ENCODE results near the gene PRRG1.
"Not testable (repeated sequence)": the region's sequence is repeated elsewhere in the genome, so short reads cannot be mapped to it uniquely, and the experiment has no call there.

The PRRG1 gene

GRCh38 chrX:37462346-37462745 is 113.2 kb downstream of the PRRG1 start:
- no peak overlapping the region for H3K4me3 ChIP-seq
- no peak overlapping the region for H3K27ac ChIP-seq
- H3K9ac ChIP-seq (ENCODE audit: insufficient read length), result no peak overlapping the region
- no peak for DNase-seq (ENCODE audit: low read depth, low spot score)
- H3K9me3 ChIP-seq (ENCODE audit: low read depth, low read length), result no peaks in the 10 kb centered on the region
- TF ChIP-seq EZH2 (IDR thresholded peaks at IDR 0.05) (no peak), POLR2AphosphoS5 (IDR thresholded peaks at IDR 0.05; ENCODE audit: borderline replicate concordance, low read depth, low read length) (no peak), FOXP2 (optimal IDR thresholded peaks at IDR 0.05; ENCODE audit: control extremely low read depth, extremely low read length, insufficient read depth) (no peak)
- H3K36me3 ChIP-seq (ENCODE audit: insufficient read depth, low read length), result no peaks in the 10 kb centered on the region

GRCh38 chrX:37468124-37468739 is 119.1 kb downstream of the PRRG1 start:
- H3K9me3 ChIP-seq (ENCODE audit: low read depth, low read length), result no peaks in the 10 kb centered on the region
- no peak overlapping the region for H3K4me3 ChIP-seq
- H3K27ac ChIP-seq, result no peak overlapping the region
- no peak for DNase-seq (ENCODE audit: low read depth, low spot score)
- H3K9ac ChIP-seq (ENCODE audit: insufficient read length), result no peak overlapping the region
- no peaks in the 10 kb centered on the region for H3K36me3 ChIP-seq (ENCODE audit: insufficient read depth, low read length)
- TF ChIP-seq EZH2 (IDR thresholded peaks at IDR 0.05) (no peak), FOXP2 (optimal IDR thresholded peaks at IDR 0.05; ENCODE audit: control extremely low read depth, extremely low read length, insufficient read depth) (no peak), POLR2AphosphoS5 (IDR thresholded peaks at IDR 0.05; ENCODE audit: borderline replicate concordance, low read depth, low read length) (no peak)

GRCh38 chrX:37470711-37471110 is 121.5 kb downstream of the PRRG1 start:
- no peak for DNase-seq (ENCODE audit: low read depth, low spot score)
- H3K27ac ChIP-seq, result no peak overlapping the region
- H3K9ac ChIP-seq (ENCODE audit: insufficient read length), result no peak overlapping the region
- no peak for TF ChIP-seq POLR2AphosphoS5 (IDR thresholded peaks at IDR 0.05; ENCODE audit: borderline replicate concordance, low read depth, low read length)
- no peaks in the 10 kb centered on the region for H3K36me3 ChIP-seq (ENCODE audit: insufficient read depth, low read length)
- H3K9me3 ChIP-seq (ENCODE audit: low read depth, low read length), result no peaks in the 10 kb centered on the region
- no peak overlapping the region for H3K4me3 ChIP-seq

- Histone ChIP-seq H3K9me3 (ENCODE audit: low read depth, low read length) (no peaks in the 10 kb centered on the region), H3K27ac (no peak overlapping the region), H3K4me3 (no peak overlapping the region), H3K36me3 (ENCODE audit: insufficient read depth, low read length) (no peaks in the 10 kb centered on the region), H3K9ac (ENCODE audit: insufficient read length) (no peak overlapping the region)
- no peak for DNase-seq (ENCODE audit: low read depth, low spot score)
- TF ChIP-seq EZH2 (IDR thresholded peaks at IDR 0.05) (no peak), POLR2AphosphoS5 (IDR thresholded peaks at IDR 0.05; ENCODE audit: borderline replicate concordance, low read depth, low read length) (no peak), FOXP2 (optimal IDR thresholded peaks at IDR 0.05; ENCODE audit: control extremely low read depth, extremely low read length, insufficient read depth) (no peak)
These were observed 123.7 kb downstream of the PRRG1 start for GRCh38 chrX:37472836-37473235.

- no peak for TF ChIP-seq FOXP2 (optimal IDR thresholded peaks at IDR 0.05; ENCODE audit: control extremely low read depth, extremely low read length, insufficient read depth)
- no peak for TF ChIP-seq POLR2AphosphoS5 (IDR thresholded peaks at IDR 0.05; ENCODE audit: borderline replicate concordance, low read depth, low read length)
- TF ChIP-seq EZH2 (IDR thresholded peaks at IDR 0.05), result no peak
- Histone ChIP-seq H3K4me3 (no peak overlapping the region), H3K9me3 (ENCODE audit: low read depth, low read length) (no peaks in the 10 kb centered on the region), H3K27ac (no peak overlapping the region), H3K36me3 (ENCODE audit: insufficient read depth, low read length) (no peaks in the 10 kb centered on the region), H3K9ac (ENCODE audit: insufficient read length) (no peak overlapping the region)
- no peak for DNase-seq (ENCODE audit: low read depth, low spot score)
These were observed 125.3 kb downstream of the PRRG1 start for GRCh38 chrX:37474478-37474877.

GRCh38 chrX:37476571-37477170 is 127.5 kb downstream of the PRRG1 start:
- TF ChIP-seq FOXP2 (optimal IDR thresholded peaks at IDR 0.05; ENCODE audit: control extremely low read depth, extremely low read length, insufficient read depth) (no peak), EZH2 (IDR thresholded peaks at IDR 0.05) (no peak), POLR2AphosphoS5 (IDR thresholded peaks at IDR 0.05; ENCODE audit: borderline replicate concordance, low read depth, low read length) (no peak)
- H3K9me3 ChIP-seq (ENCODE audit: low read depth, low read length), result no peaks in the 10 kb centered on the region
- no peak for DNase-seq (ENCODE audit: low read depth, low spot score)
- no peak overlapping the region for H3K9ac ChIP-seq (ENCODE audit: insufficient read length)
- H3K27ac ChIP-seq, result no peak overlapping the region
- no peak overlapping the region for H3K4me3 ChIP-seq
- H3K36me3 ChIP-seq (ENCODE audit: insufficient read depth, low read length), result no peaks in the 10 kb centered on the region

GRCh38 chrX:37484335-37484734 is 135.2 kb downstream of the PRRG1 start:
- H3K9me3 ChIP-seq (ENCODE audit: low read depth, low read length); H3K4me3 ChIP-seq; H3K27ac ChIP-seq; DNase-seq (ENCODE audit: low read depth, low spot score); H3K9ac ChIP-seq (ENCODE audit: insufficient read length); H3K36me3 ChIP-seq (ENCODE audit: insufficient read depth, low read length): not testable (repeated sequence)

GRCh38 chrX:37485429-37485828 is 136.3 kb downstream of the PRRG1 start:
- DNase-seq (ENCODE audit: low read depth, low spot score), result no peak
- H3K9ac ChIP-seq (ENCODE audit: insufficient read length), result no peak overlapping the region
- H3K4me3 ChIP-seq, result no peak overlapping the region
- TF ChIP-seq EZH2 (IDR thresholded peaks at IDR 0.05) (no peak), FOXP2 (optimal IDR thresholded peaks at IDR 0.05; ENCODE audit: control extremely low read depth, extremely low read length, insufficient read depth) (no peak), POLR2AphosphoS5 (IDR thresholded peaks at IDR 0.05; ENCODE audit: borderline replicate concordance, low read depth, low read length) (no peak)
- no peaks in the 10 kb centered on the region for H3K9me3 ChIP-seq (ENCODE audit: low read depth, low read length)
- H3K27ac ChIP-seq, result no peak overlapping the region
- no peaks in the 10 kb centered on the region for H3K36me3 ChIP-seq (ENCODE audit: insufficient read depth, low read length)

GRCh38 chrX:37487271-37487670 is 138.1 kb downstream of the PRRG1 start:
- no peak for DNase-seq (ENCODE audit: low read depth, low spot score)
- TF ChIP-seq EZH2 (IDR thresholded peaks at IDR 0.05), result no peak
- TF ChIP-seq FOXP2 (optimal IDR thresholded peaks at IDR 0.05; ENCODE audit: control extremely low read depth, extremely low read length, insufficient read depth), result no peak
- TF ChIP-seq POLR2AphosphoS5 (IDR thresholded peaks at IDR 0.05; ENCODE audit: borderline replicate concordance, low read depth, low read length), result no peak
- H3K36me3 ChIP-seq (ENCODE audit: insufficient read depth, low read length), result no peaks in the 10 kb centered on the region
- H3K4me3 ChIP-seq, result no peak overlapping the region
- H3K9me3 ChIP-seq (ENCODE audit: low read depth, low read length), result no peaks in the 10 kb centered on the region
- H3K9ac ChIP-seq (ENCODE audit: insufficient read length), result no peak overlapping the region
- H3K27ac ChIP-seq, result no peak overlapping the region

All from SK-N-MC (cell line).